ENCODE results near the gene TENM4. TPM values are rescaled to one million over a fixed set of nuclear protein-coding genes. Genes with fewer than 3 reads are reported as not detected.

The TENM4 gene
- total and polyA plus RNA-seq, 2 experiments from 2014 or later = 19.0 to 105 TPM

DNA sequence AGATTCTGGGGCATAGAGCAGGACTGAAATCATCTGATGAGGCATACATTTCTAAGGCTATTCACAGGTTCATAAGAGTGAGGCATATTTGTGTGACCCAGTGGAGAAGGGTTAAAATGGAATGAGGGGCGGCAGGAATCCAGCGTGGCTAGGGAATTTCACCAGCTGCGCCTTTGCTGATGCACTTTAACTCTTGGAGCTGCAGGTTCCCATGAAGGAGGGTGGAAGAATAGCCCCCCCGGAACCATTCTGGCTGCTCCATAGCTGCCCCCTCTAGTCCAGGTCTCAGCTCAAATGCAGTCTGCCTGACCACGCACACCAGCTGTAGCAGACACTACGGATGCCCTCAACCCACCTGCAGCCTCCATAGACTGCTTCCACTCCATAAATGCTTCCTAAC lies 31.5 kb downstream of the TENM4 start:
- H3K4me1 ChIP-seq (ENCODE audit: low read depth) = peaks cover 7% of the 10 kb centered on the region
- H3K27ac ChIP-seq = no peak overlapping the region
- DNase-seq (ENCODE audit: low read depth in 1 of 2, low spot score in 1 of 2) = no peak
- H3K36me3 ChIP-seq = no peaks in the 10 kb centered on the region
- H3K4me3 ChIP-seq = no peak overlapping the region
- H3K9me3 ChIP-seq (ENCODE audit: low read depth) = no peaks in the 10 kb centered on the region
- H3K27me3 ChIP-seq = no peaks in the 10 kb centered on the region
- TF ChIP-seq, protein P1, sequence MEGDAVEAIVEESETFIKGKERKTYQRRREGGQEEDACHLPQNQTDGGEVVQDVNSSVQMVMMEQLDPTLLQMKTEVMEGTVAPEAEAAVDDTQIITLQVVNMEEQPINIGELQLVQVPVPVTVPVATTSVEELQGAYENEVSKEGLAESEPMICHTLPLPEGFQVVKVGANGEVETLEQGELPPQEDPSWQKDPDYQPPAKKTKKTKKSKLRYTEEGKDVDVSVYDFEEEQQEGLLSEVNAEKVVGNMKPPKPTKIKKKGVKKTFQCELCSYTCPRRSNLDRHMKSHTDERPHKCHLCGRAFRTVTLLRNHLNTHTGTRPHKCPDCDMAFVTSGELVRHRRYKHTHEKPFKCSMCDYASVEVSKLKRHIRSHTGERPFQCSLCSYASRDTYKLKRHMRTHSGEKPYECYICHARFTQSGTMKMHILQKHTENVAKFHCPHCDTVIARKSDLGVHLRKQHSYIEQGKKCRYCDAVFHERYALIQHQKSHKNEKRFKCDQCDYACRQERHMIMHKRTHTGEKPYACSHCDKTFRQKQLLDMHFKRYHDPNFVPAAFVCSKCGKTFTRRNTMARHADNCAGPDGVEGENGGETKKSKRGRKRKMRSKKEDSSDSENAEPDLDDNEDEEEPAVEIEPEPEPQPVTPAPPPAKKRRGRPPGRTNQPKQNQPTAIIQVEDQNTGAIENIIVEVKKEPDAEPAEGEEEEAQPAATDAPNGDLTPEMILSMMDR (IDR thresholded peaks at IDR 0.05; ENCODE audit: low read depth, low read length) = no peak

DNA sequence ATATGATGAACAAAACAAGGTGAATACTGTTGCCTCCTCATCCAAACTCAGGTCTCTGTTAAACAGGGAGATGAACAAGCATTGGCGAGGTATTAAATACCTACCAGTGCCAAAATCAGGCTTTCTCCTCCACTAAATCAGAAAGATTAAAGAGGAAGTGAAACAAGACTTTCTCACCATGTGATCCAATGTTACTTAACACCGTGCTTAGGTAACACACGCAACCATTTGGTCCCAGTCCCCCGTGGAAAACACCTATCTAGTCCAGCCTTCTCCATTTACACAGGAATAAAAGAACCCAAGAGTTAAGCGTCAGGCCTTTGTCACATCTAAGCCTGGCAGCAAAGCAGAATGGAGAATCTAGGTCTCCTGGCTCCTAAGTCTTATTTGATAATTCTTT lies 34.5 kb downstream of the TENM4 start:
- no peaks in the 10 kb centered on the region for H3K4me1 ChIP-seq (ENCODE audit: low read depth)
- H3K27me3 ChIP-seq = no peaks in the 10 kb centered on the region
- H3K27ac ChIP-seq = no peak overlapping the region
- DNase-seq (ENCODE audit: low read depth in 1 of 2, low spot score in 1 of 2) = no peak
- H3K4me3 ChIP-seq = no peak overlapping the region
- H3K9me3 ChIP-seq (ENCODE audit: low read depth) = no peaks in the 10 kb centered on the region
- no peaks in the 10 kb centered on the region for H3K36me3 ChIP-seq
- TF ChIP-seq, protein P1 (IDR thresholded peaks at IDR 0.05; ENCODE audit: low read depth, low read length) = no peak

DNA sequence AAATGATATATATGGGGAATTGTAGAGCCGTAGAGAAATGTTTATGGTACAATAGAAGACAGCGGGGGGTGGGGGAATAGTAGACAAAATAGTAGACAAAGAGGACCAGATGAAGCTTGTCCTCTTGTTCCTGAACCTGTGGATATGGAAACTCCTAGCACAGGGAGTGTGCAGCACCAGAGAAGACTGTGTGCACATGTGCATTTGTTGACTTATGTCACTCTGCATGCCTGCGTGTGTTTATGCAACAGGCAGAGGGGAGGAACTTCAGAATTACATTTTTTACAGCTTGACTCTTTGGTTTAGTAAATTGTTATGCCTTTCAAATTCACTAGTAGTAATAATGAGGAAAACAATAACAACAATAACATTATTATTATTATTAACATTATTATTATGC lies 36.0 kb downstream of the TENM4 start:
- no peak overlapping the region for H3K27ac ChIP-seq
- TF ChIP-seq, protein P1 (IDR thresholded peaks at IDR 0.05; ENCODE audit: low read depth, low read length) = no peak

GRCh38 chr11:79404325-79404724 lies 36.5 kb downstream of the TENM4 start:
- no peaks in the 10 kb centered on the region for H3K9me3 ChIP-seq (ENCODE audit: low read depth)
- H3K4me3 ChIP-seq = no peak overlapping the region
- no peak overlapping the region for H3K27ac ChIP-seq
- no peaks in the 10 kb centered on the region for H3K36me3 ChIP-seq
- TF ChIP-seq, protein P1 (IDR thresholded peaks at IDR 0.05; ENCODE audit: low read depth, low read length) = no peak
- no peaks in the 10 kb centered on the region for H3K4me1 ChIP-seq (ENCODE audit: low read depth)
- no peaks in the 10 kb centered on the region for H3K27me3 ChIP-seq
- peak in 1 of 2 donors; percentile 79 for DNase-seq (ENCODE audit: low read depth in 1 of 2, low spot score in 1 of 2)

More for the DNA sequence above, 36.0 kb downstream of the TENM4 start:
- no peaks in the 10 kb centered on the region for H3K36me3 ChIP-seq
- H3K9me3 ChIP-seq (ENCODE audit: low read depth) = no peaks in the 10 kb centered on the region
- H3K4me3 ChIP-seq = no peak overlapping the region
- no peaks in the 10 kb centered on the region for H3K27me3 ChIP-seq
- H3K4me1 ChIP-seq (ENCODE audit: low read depth) = no peaks in the 10 kb centered on the region
- no peak for DNase-seq (ENCODE audit: low read depth in 1 of 2, low spot score in 1 of 2)

- no peak for DNase-seq (ENCODE audit: low read depth in 1 of 2, low spot score in 1 of 2)
- Histone ChIP-seq H3K27ac (no peak overlapping the region), H3K4me1 (ENCODE audit: low read depth) (no peaks in the 10 kb centered on the region), H3K9me3 (ENCODE audit: low read depth) (no peaks in the 10 kb centered on the region), H3K27me3 (no peaks in the 10 kb centered on the region), H3K4me3 (no peak overlapping the region), H3K36me3 (no peaks in the 10 kb centered on the region)
- TF ChIP-seq, protein P1 (IDR thresholded peaks at IDR 0.05; ENCODE audit: low read depth, low read length) = no peak
Observed at GRCh38 chr11:79403839-79404238, 37.0 kb downstream of the TENM4 start.

DNA sequence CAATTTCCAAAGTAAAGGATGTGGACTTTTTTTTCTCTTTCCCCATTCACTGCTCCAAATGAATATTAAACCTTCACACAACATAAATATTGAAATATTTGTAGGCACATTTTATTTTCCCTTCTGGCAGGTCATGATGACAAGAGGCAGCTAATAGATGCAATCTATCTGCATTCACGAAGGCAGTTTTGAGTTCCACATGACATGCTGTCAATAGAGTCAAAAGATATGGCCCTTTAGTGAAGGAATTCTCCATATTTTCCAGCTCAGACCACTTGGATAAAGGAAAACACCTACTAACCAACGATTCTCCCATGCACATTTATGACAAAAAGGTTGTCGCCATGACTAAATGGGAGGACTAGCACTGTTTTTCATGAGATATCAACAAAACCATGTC lies 37.9 kb downstream of the TENM4 start:
- no peak overlapping the region for H3K27ac ChIP-seq
- no peaks in the 10 kb centered on the region for H3K9me3 ChIP-seq (ENCODE audit: low read depth)
- no peaks in the 10 kb centered on the region for H3K27me3 ChIP-seq
- H3K4me1 ChIP-seq (ENCODE audit: low read depth) = no peaks in the 10 kb centered on the region
- no peak overlapping the region for H3K4me3 ChIP-seq
- no peaks in the 10 kb centered on the region for H3K36me3 ChIP-seq
- no peak for DNase-seq (ENCODE audit: low read depth in 1 of 2, low spot score in 1 of 2)
- TF ChIP-seq, protein P1 (IDR thresholded peaks at IDR 0.05; ENCODE audit: low read depth, low read length) = no peak

Data from cardiac muscle cell (in vitro differentiated cells and primary cell).